SKM-1 (cell line): ENCODE measurements around the gene FSTL1.
A peak's percentile ranks its signal among the peaks of the same experiment; 100 is the strongest.

ENCODE experiments used
- DNase-seq: peaks from one replicate; lab custom pipeline; 2025; ENCODE audit not compliant: unreplicated experiment; lab: John Stamatoyannopoulos, UW

Gene FSTL1

DNA sequence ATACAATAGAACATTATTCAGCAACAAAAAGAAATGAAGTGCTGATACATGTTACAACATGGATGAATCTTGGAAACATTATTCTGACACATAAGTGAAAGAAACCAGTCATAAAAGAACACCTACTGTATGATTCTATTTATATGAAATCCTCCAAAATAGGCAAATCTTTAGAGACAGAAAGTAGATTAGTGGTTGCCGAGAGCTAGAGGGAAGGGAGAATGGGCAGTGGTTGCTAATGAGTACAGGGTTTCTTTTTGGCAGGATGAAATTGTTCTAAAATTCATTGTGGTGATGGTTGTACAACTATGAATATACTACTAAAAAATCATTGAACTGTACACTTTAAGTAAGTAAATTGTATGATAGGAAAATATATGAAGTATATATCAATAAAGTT is 95.3 kb downstream of the FSTL1 start:
- DNase-seq: no peak

DNA sequence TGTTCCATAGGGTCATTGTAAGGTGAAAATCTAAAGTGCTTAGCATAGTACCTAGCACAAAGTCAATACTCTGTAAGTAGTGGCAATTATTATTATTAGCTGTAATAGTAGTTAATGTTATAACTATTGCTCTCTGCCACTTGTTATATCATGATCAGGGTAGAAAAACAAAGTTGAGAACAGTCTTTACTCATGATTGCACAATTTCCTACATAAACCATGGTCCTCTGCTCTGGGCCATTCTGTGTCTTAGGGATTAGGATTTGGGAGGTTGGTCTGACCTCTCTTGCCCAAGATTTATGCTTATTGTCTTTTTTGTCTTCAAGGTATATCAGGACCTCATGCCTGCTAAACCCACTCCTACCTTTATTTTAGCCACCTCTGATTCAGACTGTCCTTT is 97.3 kb downstream of the FSTL1 start:
- DNase-seq: no peak

DNA sequence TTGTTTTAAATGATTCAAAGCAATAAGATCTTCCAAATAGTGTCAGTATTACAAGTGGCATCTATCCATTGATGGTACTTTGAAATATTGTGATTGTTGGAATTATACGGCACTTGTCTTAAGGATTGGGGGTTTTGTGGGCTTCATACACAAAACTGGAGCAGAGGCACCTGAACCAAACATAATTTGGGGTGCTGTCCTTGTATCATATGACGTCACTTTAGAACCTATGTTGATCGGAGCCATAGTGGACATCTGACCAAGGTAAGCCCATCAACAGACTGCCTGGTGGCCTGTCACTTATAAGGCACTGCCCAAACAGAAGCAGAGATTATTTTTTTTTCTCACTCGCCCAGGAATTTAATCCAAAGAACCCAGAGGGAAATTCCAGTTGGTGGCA is 98.8 kb downstream of the FSTL1 start:
- no peak for DNase-seq

DNA sequence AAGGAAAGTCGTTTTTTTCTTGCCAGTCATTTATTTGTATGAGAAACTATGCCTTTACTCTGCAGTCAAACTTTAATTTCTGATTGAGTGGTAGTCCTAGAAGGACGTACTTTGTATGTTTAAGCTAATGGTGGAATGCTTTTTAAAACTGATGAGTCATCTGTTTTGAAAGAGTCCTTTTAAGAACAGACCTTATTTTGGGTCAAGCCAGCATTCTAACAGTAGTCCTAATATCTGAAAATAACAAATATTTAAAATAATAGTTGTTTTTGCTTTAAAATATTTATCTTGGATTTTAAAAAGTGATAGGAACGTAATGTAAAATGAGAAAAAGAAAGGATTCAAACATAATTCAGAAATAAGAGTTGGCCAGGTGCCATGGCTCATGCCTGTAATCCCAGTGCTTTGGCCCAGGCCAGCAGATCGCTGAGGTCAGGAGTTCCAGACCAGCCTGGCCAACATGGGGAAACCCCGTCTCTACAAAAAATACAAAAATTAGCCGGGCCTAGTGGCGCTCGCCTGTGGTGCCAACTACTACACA is 100.3 kb downstream of the FSTL1 start:
- no peak for DNase-seq

DNA sequence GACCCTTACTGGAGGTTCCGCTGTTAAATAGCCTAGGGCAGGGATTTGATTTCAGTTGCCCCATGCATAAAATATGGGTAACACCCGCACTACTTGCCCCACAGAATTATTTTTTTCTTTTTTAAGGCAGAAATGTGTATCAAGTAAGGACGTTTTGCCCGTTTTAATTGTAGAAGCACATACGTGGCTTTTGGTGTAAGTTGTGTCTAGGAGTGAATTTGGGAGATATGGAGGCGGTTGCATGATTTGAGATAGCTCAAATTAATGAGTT is 101.0 kb downstream of the FSTL1 start:
- DNase-seq: no peak

DNA sequence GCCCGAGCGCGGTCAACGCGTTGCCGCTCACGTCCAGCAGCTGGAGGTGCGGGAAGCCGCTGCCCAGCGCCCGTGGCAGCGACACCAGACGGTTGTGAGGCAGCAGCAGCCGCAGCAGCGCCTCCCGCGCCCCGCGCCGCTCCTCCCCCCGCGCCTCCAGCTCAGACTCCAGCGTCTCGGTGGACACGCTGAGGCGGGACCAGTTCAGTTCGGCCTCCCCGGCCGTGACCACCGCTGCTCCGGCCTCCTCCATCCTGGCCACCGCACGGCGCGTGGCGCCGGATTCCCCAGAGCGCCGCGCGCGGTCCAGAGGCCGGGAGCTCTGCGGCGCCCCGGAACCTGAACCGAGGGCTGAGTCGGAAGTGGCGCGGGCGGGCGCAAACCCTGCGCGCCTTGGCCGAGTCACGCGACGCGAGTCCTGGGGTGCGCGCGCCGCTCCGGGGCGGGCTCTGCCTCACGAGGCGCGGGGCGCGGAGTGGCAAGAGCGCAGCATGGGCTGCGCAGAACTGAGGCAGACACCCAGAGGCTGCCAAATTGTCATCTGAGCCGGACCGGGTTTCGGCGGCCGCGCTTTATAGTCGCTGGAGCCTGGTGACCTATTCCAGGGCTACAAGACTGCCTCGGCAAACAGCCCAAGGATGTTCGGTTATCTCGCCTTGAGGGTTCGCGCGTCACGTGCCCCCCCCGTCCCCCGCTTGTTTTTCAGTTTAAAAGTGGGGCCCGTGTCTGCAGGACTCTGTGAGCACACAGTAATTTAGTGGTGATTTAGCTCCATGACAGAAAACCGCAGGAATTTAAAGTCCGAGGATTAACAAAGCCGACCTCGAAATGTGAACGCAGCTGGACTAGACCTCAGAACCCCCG is 101.6 kb downstream of the FSTL1 start, which contains the start of gene LRRC58:
LRRC58 (minus strand) TSS at position 364 of the 864 bp plus-strand sequence; CDS start at position 253, 111 bp downstream.
- peak; percentile 63 for DNase-seq

DNA sequence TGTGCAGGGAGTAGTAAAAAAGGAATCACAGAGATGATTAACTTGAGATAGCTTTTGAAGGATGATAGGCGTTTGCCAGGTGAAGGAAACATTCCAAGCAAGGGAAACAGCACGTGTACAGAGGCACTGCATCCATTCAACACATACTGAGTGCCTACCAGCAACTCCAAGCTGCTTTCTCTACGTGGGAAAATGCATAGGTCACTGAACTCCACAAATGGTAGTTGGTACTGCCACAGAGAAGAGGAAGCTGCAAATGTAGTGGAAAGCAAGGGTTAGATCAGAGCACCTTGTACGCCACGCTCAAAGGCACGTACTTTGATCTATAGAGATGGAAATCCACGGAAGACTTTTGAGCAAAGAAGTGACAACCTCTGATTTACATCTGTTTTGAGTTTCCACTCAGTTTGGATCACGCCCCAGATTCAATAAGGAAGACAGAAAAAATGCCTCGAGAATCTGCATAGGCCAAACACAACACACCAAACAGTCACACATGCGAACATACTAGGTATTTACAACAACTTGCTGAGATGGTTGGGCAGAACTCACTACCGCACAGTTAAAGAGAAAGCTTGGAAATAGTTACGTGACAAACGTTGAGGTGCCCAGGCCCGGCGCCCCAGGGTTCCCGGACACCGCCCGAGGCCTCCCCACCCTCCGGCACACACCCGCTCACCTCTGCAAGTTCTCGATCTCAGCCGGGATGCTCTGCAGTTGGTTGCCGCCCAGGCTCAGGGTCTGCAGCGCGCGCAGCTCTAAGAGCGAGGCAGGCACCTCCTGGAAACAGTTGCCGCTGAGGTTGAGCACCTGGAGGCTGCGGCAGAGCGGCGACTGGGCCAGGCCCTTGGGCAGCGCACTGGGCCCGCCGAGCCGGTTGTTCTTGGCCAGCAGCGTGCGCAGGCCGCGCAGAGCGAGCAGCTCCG is 102.5 kb downstream of the FSTL1 start:
- DNase-seq: peak; percentile 48

GRCh38 chr3:120344349-120344748 is 106.4 kb downstream of the FSTL1 start:
- DNase-seq: no peak
